Hematopoietic multipotent progenitor cell (in vitro differentiated cells): Measurements from ENCODE around the gene ZSCAN2. TPM values are rescaled to one million over a fixed set of nuclear protein-coding genes. Genes with fewer than 3 reads are reported as not detected.

Experiments
- DNase-seq, 3 donors: peaks; one replicate each; pipeline ENCODE4 v3.0.0-alpha.2; 2011 to 2015; ENCODE audit warnings: low read depth in 2 of 3, low spot score in 2 of 3
- total RNA-seq: library from RNA; depleted of rRNA; stranded (reverse); fragments of >200 nt; gene quantifications from one replicate; pipeline ENCODE4 v1.2.3, GENCODE V29; 2012

Gene ZSCAN2
- total RNA-seq, 1 donor = 14.3 TPM

- DNase-seq = no peak
Observed at GRCh38 chr15:84597296-84597695, 3.5 kb upstream of the ZSCAN2 start.

GRCh38 chr15:84598250-84598649 lies 2.6 kb upstream of the ZSCAN2 start:
- peak; percentile 42 to 90 (median 80) for DNase-seq

- peak in 2 of 3 donors; percentile 46 to 53 for DNase-seq
Observed at GRCh38 chr15:84598993-84599392, 1.8 kb upstream of the ZSCAN2 start.

- DNase-seq = no peak
Observed at GRCh38 chr15:84599906-84600305, 903 bp upstream of the ZSCAN2 start.

- DNase-seq = peak; percentile 10 to 70 (median 68)
Observed at GRCh38 chr15:84600331-84600686, 500 bp upstream of the ZSCAN2 start.

GRCh38 chr15:84601555-84601838 lies 688 bp downstream of the ZSCAN2 start:
- DNase-seq = no peak

- no peak for DNase-seq
Observed at GRCh38 chr15:84603630-84604379, 3.0 kb downstream of the ZSCAN2 start.

GRCh38 chr15:84604826-84605553 lies 4.2 kb downstream of the ZSCAN2 start:
- DNase-seq = no peak

- no peak for DNase-seq
Observed at GRCh38 chr15:84605554-84605882, 4.7 kb downstream of the ZSCAN2 start.

GRCh38 chr15:84606653-84607120 lies 5.9 kb downstream of the ZSCAN2 start:
- no peak for DNase-seq

GRCh38 chr15:84608707-84609284 lies 8.0 kb downstream of the ZSCAN2 start:
- DNase-seq = no peak

- no peak for DNase-seq
Observed at GRCh38 chr15:84609818-84610525, 9.2 kb downstream of the ZSCAN2 start.

- DNase-seq = no peak
Observed at GRCh38 chr15:84611631-84612030, 10.8 kb downstream of the ZSCAN2 start.

GRCh38 chr15:84616235-84616634 lies 15.4 kb downstream of the ZSCAN2 start:
- peak in 2 of 3 donors; percentile 21 to 22 for DNase-seq

GRCh38 chr15:84620626-84621025 lies 19.8 kb downstream of the ZSCAN2 start:
- no peak for DNase-seq

- no peak for DNase-seq
Observed at GRCh38 chr15:84621358-84621979, 20.7 kb downstream of the ZSCAN2 start.

GRCh38 chr15:84624359-84624758 lies 23.6 kb downstream of the ZSCAN2 start:
- DNase-seq = no peak

- DNase-seq = no peak
Observed at GRCh38 chr15:84625123-84625522, 24.3 kb downstream of the ZSCAN2 start.

GRCh38 chr15:84629033-84629432 lies 28.2 kb downstream of the ZSCAN2 start:
- DNase-seq = no peak

- no peak for DNase-seq
Observed at GRCh38 chr15:84631706-84632272, 31.0 kb downstream of the ZSCAN2 start.
